ENCODE measurements around the gene ZFP82.

- no peak for TF ChIP-seq CTCF (conservative IDR thresholded peaks at IDR 0.05)
- no peak for TF ChIP-seq ZFX (IDR thresholded peaks at IDR 0.05)
These were observed 2.7 kb upstream of the ZFP82 start for GRCh38 chr19:36420961-36421748.
